HEK293T (cell line): ENCODE measurements around the gene ZDHHC14.

Experiments
- FOXM1 ChIP-seq: fragments of 450-650 bp; IDR thresholded peaks from 2 replicates; pipeline ENCODE4 v1.6.1; 2017; ENCODE audit warnings: mild to moderate bottlenecking, borderline replicate concordance
- SP1 ChIP-seq: fragments of 450-650 bp; IDR thresholded peaks from 2 replicates; pipeline ENCODE4 v1.6.1; 2017
- TARDBP ChIP-seq: fragments of 450-650 bp; IDR thresholded peaks from 2 replicates; pipeline ENCODE4 v1.6.1; 2016

DNA sequence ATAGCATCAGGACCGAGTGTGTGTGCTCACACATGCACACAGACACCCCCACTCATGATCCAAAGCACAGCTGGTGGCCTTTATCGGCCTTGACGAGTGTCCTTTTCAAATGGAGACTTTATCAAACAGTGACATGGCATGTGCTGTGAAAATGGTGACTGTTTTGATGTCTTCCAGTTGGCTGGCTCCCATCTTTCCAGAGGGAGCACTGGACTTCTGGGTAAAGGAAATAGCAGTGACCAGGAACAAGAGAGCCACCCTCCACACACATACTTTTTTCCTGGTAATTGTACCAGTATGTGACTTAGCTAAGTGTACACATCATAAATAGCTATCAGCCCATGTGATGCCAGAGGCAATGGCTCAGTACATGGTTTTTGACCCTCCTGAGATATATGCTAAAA is 52.7 kb downstream of the ZDHHC14 start:
- TF ChIP-seq SP1 = no peak
- no peak for TF ChIP-seq FOXM1
- TF ChIP-seq TARDBP = no peak
